MCF 10A (cell line): ENCODE measurements around the gene SDK1. TPM values are rescaled to one million over a fixed set of nuclear protein-coding genes. Genes with fewer than 3 reads are reported as not detected.

Experiments
- BruUV-seq: library from RNA; stranded (reverse); fragments of 400-500 nt; replicated peaks from 2 replicates; lab custom pipeline; 2021; lab: Mats Ljungman, UMichigan
- CTCF ChIA-PET: fragments of 300-600 bp; sonication (Branson Sonifier 250); formaldehyde crosslinking; extraction: SDS; loops from one replicate; lab custom pipeline; 2021; ENCODE audit warnings: antibody characterized with exemption, inconsistent platforms; lab: Yijun Ruan, JAX
- POLR2A ChIA-PET: fragments of 300-600, 350-650 bp; sonication (Branson Sonifier 250); formaldehyde crosslinking; extraction: SDS; loops from one replicate; lab custom pipeline; 2020; ENCODE audit warnings: antibody characterized with exemption, inconsistent platforms; lab: Yijun Ruan, JAX
- DNase-seq: peaks from one replicate; pipeline ENCODE4 v3.0.0-alpha.2; 2018; ENCODE audit not compliant: unreplicated experiment
- H3K27ac Mint-ChIP-seq: one replicate; pipeline ENCODE4 v1.8.0; 2022; ENCODE audit warnings: mild to moderate bottlenecking, low read depth, mixed read lengths; ENCODE audit not compliant: unreplicated experiment
- H3K27me3 Mint-ChIP-seq: one replicate; pipeline ENCODE4 v1.8.0; 2022; ENCODE audit warnings: mixed read lengths; ENCODE audit not compliant: insufficient read depth, unreplicated experiment
- H3K36me3 Mint-ChIP-seq: one replicate; pipeline ENCODE4 v1.8.0; 2022; ENCODE audit warnings: mild to moderate bottlenecking, moderate library complexity, mixed read lengths; ENCODE audit not compliant: insufficient read depth, unreplicated experiment
- H3K4me1 Mint-ChIP-seq: one replicate; pipeline ENCODE4 v1.8.0; 2022; ENCODE audit warnings: mixed read lengths; ENCODE audit not compliant: insufficient read depth, unreplicated experiment
- H3K4me3 Mint-ChIP-seq: one replicate; pipeline ENCODE4 v1.8.0; 2022; ENCODE audit warnings: mild to moderate bottlenecking, moderate library complexity, mixed read lengths; ENCODE audit not compliant: unreplicated experiment
- H3K9me3 Mint-ChIP-seq: one replicate; pipeline ENCODE4 v1.8.0; 2022; ENCODE audit warnings: mixed read lengths; ENCODE audit not compliant: unreplicated experiment
- intact Hi-C: fragments of 100-400 bp; cut with micrococcal nuclease; formaldehyde crosslinking; loops from 2 replicates; pipeline ENCODE4 v1.14.1; 2022
- total RNA-seq: library from RNA; stranded (reverse); gene quantifications from 2 replicates; pipeline ENCODE4 v1.2.3, GENCODE V29; 2022
- TF ChIP-seq, protein P1 (sequence below): fragments of 200-600 bp; IDR thresholded peaks from one replicate; pipeline ENCODE4 v1.8.0; 2022; ENCODE audit warnings: antibody characterized with exemption, mild to moderate bottlenecking; ENCODE audit not compliant: unreplicated experiment

Gene SDK1
- total RNA-seq, 1 experiment from 2014 or later: 3.3 TPM

DNA sequence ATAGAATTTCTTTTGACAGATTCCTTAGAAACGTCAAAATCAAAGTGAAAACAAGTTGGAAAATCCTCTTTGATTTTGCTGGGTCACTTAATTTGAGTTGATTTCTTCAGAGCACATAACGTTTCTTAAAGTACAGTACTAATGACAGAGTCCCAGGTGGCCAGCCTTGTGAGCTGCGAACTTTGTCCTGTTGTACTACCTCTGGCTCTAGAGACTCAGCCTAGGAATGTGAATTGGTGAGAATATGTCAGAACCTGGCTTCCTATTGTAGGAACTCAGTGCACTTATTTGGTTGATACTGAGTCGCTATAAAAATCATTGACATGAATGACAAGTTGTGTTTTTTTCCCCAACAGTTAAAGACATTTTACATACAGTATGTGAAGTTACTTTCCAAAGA is 20.2 kb downstream of the SDK1 start:
- POLR2A ChIA-PET: no interaction called here
- BruUV-seq: no TSS peak
- no peak overlapping the region for H3K27ac Mint-ChIP-seq
- intact Hi-C loops: no loop called here
- no peaks in the 10 kb centered on the region for H3K4me1 Mint-ChIP-seq
- no peaks in the 10 kb centered on the region for H3K9me3 Mint-ChIP-seq
- TF ChIP-seq, protein P1, sequence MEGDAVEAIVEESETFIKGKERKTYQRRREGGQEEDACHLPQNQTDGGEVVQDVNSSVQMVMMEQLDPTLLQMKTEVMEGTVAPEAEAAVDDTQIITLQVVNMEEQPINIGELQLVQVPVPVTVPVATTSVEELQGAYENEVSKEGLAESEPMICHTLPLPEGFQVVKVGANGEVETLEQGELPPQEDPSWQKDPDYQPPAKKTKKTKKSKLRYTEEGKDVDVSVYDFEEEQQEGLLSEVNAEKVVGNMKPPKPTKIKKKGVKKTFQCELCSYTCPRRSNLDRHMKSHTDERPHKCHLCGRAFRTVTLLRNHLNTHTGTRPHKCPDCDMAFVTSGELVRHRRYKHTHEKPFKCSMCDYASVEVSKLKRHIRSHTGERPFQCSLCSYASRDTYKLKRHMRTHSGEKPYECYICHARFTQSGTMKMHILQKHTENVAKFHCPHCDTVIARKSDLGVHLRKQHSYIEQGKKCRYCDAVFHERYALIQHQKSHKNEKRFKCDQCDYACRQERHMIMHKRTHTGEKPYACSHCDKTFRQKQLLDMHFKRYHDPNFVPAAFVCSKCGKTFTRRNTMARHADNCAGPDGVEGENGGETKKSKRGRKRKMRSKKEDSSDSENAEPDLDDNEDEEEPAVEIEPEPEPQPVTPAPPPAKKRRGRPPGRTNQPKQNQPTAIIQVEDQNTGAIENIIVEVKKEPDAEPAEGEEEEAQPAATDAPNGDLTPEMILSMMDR: no peak
- H3K36me3 Mint-ChIP-seq: no peaks in the 10 kb centered on the region
- no peak for DNase-seq
- no peaks in the 10 kb centered on the region for H3K27me3 Mint-ChIP-seq
- no peak overlapping the region for H3K4me3 Mint-ChIP-seq
- CTCF ChIA-PET: interaction anchor here (0.7 kb wide), 1 partner anchor 602 kb away, joined by 3 read pairs; no protein-coding TSS in a partner anchor

DNA sequence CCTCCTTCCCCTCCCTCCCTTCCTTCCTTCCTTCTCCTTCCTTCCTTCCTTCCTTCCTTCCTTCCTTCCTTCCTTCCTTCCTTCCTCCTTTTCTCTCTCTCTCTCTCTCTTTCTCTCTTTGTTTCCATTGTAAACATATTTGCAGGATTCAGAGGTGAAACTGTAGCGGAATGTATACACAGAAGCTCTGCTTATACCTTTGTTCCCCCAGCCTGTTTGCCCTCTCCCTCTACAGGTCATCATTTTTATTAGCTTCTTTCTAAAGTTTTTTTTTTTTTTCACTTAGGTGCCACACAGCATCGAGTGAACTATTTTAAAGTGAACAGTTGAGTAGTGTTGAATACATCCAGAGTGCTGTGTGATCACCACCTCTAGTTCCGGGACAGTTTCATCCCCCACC is 20.7 kb downstream of the SDK1 start:
- no peak for DNase-seq
- ChIA-PET CTCF (no interaction called here), POLR2A (no interaction called here)
- Mint-ChIP-seq H3K27me3 (no peaks in the 10 kb centered on the region), H3K4me3 (no peak overlapping the region), H3K27ac (no peak overlapping the region), H3K9me3 (no peaks in the 10 kb centered on the region), H3K36me3 (no peaks in the 10 kb centered on the region), H3K4me1 (no peaks in the 10 kb centered on the region)
- no TSS peak for BruUV-seq
- intact Hi-C loops: no loop called here
- TF ChIP-seq, protein P1: no peak

DNA sequence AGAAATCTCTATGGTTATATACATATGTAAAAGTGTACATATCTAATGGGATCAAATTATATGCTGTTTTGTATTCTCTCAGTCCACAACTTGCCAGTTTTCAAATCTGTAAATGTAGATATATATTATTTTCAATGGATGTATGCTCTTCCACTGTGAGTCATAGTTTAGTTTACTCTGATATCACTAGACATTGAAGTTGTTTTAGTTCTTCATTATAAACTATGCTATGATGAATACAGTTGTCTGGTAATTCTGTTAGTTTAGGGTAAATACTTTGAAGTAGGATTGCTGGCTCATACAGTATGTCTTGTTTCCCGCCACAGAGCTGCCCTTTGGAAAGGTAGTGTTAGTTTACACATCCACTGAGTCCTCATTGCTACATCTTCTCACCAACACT is 25.2 kb downstream of the SDK1 start:
- Mint-ChIP-seq H3K27me3 (no peaks in the 10 kb centered on the region), H3K27ac (no peak overlapping the region)

DNA sequence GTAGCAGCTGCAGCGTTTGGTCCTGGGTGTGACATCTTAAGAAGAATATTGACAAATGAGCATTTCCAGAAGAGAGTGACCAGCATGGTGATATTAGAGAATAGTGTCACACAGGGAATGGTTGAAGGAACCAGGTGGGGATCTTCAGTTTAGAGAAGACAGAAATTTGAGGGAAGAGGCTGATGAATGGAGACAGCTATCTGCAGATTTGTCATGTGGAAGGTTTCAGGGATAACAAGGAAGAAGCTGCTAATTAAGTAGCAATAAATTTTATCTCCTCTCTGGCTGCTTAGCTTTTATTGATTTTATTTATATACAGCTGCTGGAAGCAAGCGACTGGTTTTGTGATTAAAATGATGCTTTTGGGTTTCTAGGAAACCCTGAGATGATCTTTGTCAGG is 26.0 kb downstream of the SDK1 start:
- H3K4me1 Mint-ChIP-seq: no peaks in the 10 kb centered on the region
- BruUV-seq: no TSS peak
- no peak overlapping the region for H3K27ac Mint-ChIP-seq
- ChIA-PET CTCF (interaction anchor here (0.5 kb wide), 1 partner anchor 98 kb away, joined by 5 read pairs; no protein-coding TSS in a partner anchor), POLR2A (no interaction called here)
- TF ChIP-seq, protein P1: no peak
- H3K4me3 Mint-ChIP-seq: no peak overlapping the region
- H3K36me3 Mint-ChIP-seq: no peaks in the 10 kb centered on the region
- intact Hi-C loops: no loop called here
- no peaks in the 10 kb centered on the region for H3K27me3 Mint-ChIP-seq
- no peaks in the 10 kb centered on the region for H3K9me3 Mint-ChIP-seq
- no peak for DNase-seq

More for the DNA sequence above, 25.2 kb downstream of the SDK1 start:
- TF ChIP-seq, protein P1: no peak
- CTCF ChIA-PET: no interaction called here
- Mint-ChIP-seq H3K4me3 (no peak overlapping the region), H3K4me1 (no peaks in the 10 kb centered on the region), H3K36me3 (no peaks in the 10 kb centered on the region), H3K9me3 (no peaks in the 10 kb centered on the region)
- BruUV-seq: no TSS peak
- DNase-seq: no peak
- intact Hi-C loops: no loop called here
- POLR2A ChIA-PET: no interaction called here
